ENCODE measurements around the gene PLA2G2A.

- TF ChIP-seq CTCF (IDR thresholded peaks at IDR 0.05; ENCODE audit: low read length) (no peak), EZH2 (optimal IDR thresholded peaks at IDR 0.05; ENCODE audit: low read depth, low read length) (no peak), EZH2phosphoT487 (IDR thresholded peaks at IDR 0.05; ENCODE audit: low read length) (no peak)
These were observed 1.3 kb downstream of the PLA2G2A start for GRCh38 chr1:19978143-19978542.
